ENCODE measurements around the gene TRIM42.

DNA sequence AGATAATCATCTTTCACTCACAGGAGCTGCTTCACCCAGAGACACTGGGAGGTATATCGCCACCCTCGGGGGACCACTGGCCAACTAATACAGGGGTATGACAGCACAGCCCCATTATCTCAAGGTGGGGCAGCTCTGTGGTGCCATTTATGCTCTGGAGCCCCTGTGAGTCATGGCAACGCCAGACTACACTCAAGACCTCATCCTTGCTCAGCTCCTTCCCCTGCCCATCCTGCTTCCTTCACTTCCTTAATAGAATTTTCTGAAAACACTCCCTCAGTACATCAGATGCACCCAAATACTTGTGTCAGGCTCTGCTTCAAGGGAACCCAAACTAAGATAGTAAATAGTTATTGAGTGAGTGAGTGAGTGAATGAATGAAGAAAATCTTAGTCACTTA, 45.7 kb downstream of the TRIM42 start:
- no peak for TF ChIP-seq POLR2A (IDR thresholded peaks at IDR 0.05; ENCODE audit: low read length)
- no peak for TF ChIP-seq GATA1 (IDR thresholded peaks at IDR 0.05; ENCODE audit: low read depth, low read length)
